CD14-positive monocyte (primary cell): ENCODE results near the gene TBC1D2. TPM values are rescaled to one million over a fixed set of nuclear protein-coding genes. Genes with fewer than 3 reads are reported as not detected.

Source experiments
- DNase-seq, 3 donors: peaks; one replicate each; pipeline ENCODE4 v3.0.0-alpha.2; 2011 to 2022
- H2AFZ ChIP-seq: 2 replicates; pipeline ENCODE4 v1.6.0; 2012; ENCODE audit warnings: mild to moderate bottlenecking, low read depth, low read length, inconsistent platforms; ENCODE audit not compliant: insufficient read depth, poor library complexity, severe bottlenecking
- H3K27ac ChIP-seq, 2 donors: 1 replicate in 1 of 2; 2 replicates in 1 of 2; pipeline ENCODE4 v1.5.1; 2012 to 2013; ENCODE audit warnings: low read length in 2 of 2, control low read depth in 1 of 2, inconsistent platforms in 1 of 2, low read depth in 1 of 2, mild to moderate bottlenecking in 1 of 2
- H3K27me3 ChIP-seq, 2 donors: one replicate each; pipeline versions ENCODE4 v1.6.0 to v1.6.1; 2011 to 2013; ENCODE audit warnings: low read length in 2 of 2; ENCODE audit not compliant: control insufficient read depth in 2 of 2, insufficient read depth in 2 of 2
- H3K36me3 ChIP-seq, 2 donors: replicated peaks in 1 of 2; 1 replicate in 1 of 2; 2 replicates in 1 of 2; pipeline versions ENCODE4 v1.5.1 to v1.6.1; 2012 to 2013; ENCODE audit warnings: low read length in 2 of 2, control low read depth in 1 of 2, inconsistent platforms in 1 of 2, mild to moderate bottlenecking in 1 of 2; ENCODE audit not compliant: insufficient read depth in 2 of 2, control insufficient read depth in 1 of 2
- H3K4me1 ChIP-seq, 2 donors: 1 replicate in 1 of 2; 2 replicates in 1 of 2; pipeline versions ENCODE4 v1.5.1 to v1.6.1; 2012 to 2013; ENCODE audit warnings: low read length in 2 of 2, control low read depth in 1 of 2, inconsistent platforms in 1 of 2, mild to moderate bottlenecking in 1 of 2, moderate library complexity in 1 of 2; ENCODE audit not compliant: insufficient read depth in 2 of 2, control insufficient read depth in 1 of 2
- H3K4me2 ChIP-seq: replicated peaks from 2 replicates; pipeline ENCODE3; 2012; ENCODE audit warnings: low read length, moderate library complexity, mild to moderate bottlenecking; ENCODE audit not compliant: poor library complexity, severe bottlenecking; ENCODE audit errors: extremely low read depth
- H3K4me3 ChIP-seq, 3 experiments: fragments of 200-600 bp in 1 of 3; sonication (generic) in 1 of 3; replicated peaks in 1 of 3; 1 replicate in 2 of 3; 2 replicates in 1 of 3; pipeline ENCODE4 v1.5.1; 2011 to 2013; ENCODE audit warnings: low read length in 3 of 3, mild to moderate bottlenecking in 3 of 3, control low read depth in 2 of 3, low read depth in 2 of 3, inconsistent platforms in 1 of 3, moderate library complexity in 1 of 3
- H3K79me2 ChIP-seq: 2 replicates; pipeline ENCODE4 v1.6.0; 2012; ENCODE audit warnings: mild to moderate bottlenecking, control low read depth, inconsistent platforms, low read length, moderate library complexity; ENCODE audit not compliant: insufficient read depth
- H3K9ac ChIP-seq: 2 replicates; pipeline ENCODE4 v1.6.0; 2017; ENCODE audit warnings: low read length, mild to moderate bottlenecking; ENCODE audit not compliant: insufficient read depth, poor library complexity, severe bottlenecking
- H3K9me3 ChIP-seq, 2 donors: replicated peaks in 1 of 2; 1 replicate in 1 of 2; 2 replicates in 1 of 2; pipeline versions ENCODE4 v1.5.1 to v1.6.1; 2012 to 2013; ENCODE audit warnings: low read length in 2 of 2, control low read depth in 1 of 2; ENCODE audit not compliant: control insufficient read depth in 1 of 2, insufficient read depth in 1 of 2
- H4K20me1 ChIP-seq: 2 replicates; pipeline ENCODE4 v1.6.0; 2012; ENCODE audit warnings: mild to moderate bottlenecking, low read length, control low read depth, moderate library complexity; ENCODE audit not compliant: insufficient read depth
- H3K27ac Mint-ChIP-seq, 7 donors: one replicate each; pipeline ENCODE4 v1.8.0; 2020; ENCODE audit warnings: mild to moderate bottlenecking in 7 of 7, mixed read lengths in 7 of 7, moderate library complexity in 6 of 7, inconsistent platforms in 2 of 7
- H3K27me3 Mint-ChIP-seq, 3 donors: one replicate each; pipeline ENCODE4 v1.8.0; 2021 to 2022; ENCODE audit warnings: low read depth in 3 of 3, mild to moderate bottlenecking in 3 of 3, mixed read lengths in 3 of 3, moderate library complexity in 3 of 3, inconsistent platforms in 1 of 3
- H3K36me3 Mint-ChIP-seq, 2 donors: one replicate each; pipeline ENCODE4 v1.8.0; 2020; ENCODE audit warnings: mixed read lengths in 2 of 2, inconsistent platforms in 1 of 2, mild to moderate bottlenecking in 1 of 2
- H3K4me1 Mint-ChIP-seq: one replicate; pipeline ENCODE4 v1.8.0; 2020; ENCODE audit warnings: mild to moderate bottlenecking, mixed read lengths
- H3K4me3 Mint-ChIP-seq, 2 donors: one replicate each; pipeline ENCODE4 v1.8.0; 2020; ENCODE audit warnings: mild to moderate bottlenecking in 2 of 2, mixed read lengths in 2 of 2, moderate library complexity in 1 of 2
- H3K9me3 Mint-ChIP-seq, 7 donors: one replicate each; pipeline ENCODE4 v1.8.0; 2020 to 2022; ENCODE audit warnings: mixed read lengths in 7 of 7, mild to moderate bottlenecking in 6 of 7, moderate library complexity in 6 of 7, inconsistent platforms in 2 of 7
- WGBS: methylation state at CpG from one replicate; pipeline ENCODE4 v1.1.5; 2013; ENCODE audit warnings: missing lambda C conversion rate; ENCODE audit not compliant: insufficient coverage; 5-methylcytosine and 5-hydroxymethylcytosine counted together
- intact Hi-C, 2 donors: fragments of 100-400 bp; cut with micrococcal nuclease; formaldehyde crosslinking; loops; one replicate each; pipeline versions ENCODE4 v1.15.0 to v1.15.1; 2023
- polyA plus RNA-seq, 3 donors: library from polyadenylated mRNA; depleted of rRNA in 1 of 3; unstranded in 2 of 3; stranded (reverse) in 1 of 3; fragments of 300-500 nt in 2 of 3; fragments of >200 nt in 1 of 3; fragmentation: Illumina TruSeq in 2 of 3; gene quantifications; 1 replicate in 2 of 3; 2 replicates in 1 of 3; pipeline ENCODE4 v1.2.3, GENCODE V29; 2012 to 2021
- TF ChIP-seq, protein P1 (sequence below): fragments of 200-600 bp; IDR thresholded peaks from one replicate; pipeline ENCODE4 v1.8.0; 2022; ENCODE audit warnings: antibody characterized with exemption, mild to moderate bottlenecking

The TBC1D2 gene
- polyA plus RNA-seq, 3 donors, result 23.2 to 55.7 (median 34.4) TPM

DNA sequence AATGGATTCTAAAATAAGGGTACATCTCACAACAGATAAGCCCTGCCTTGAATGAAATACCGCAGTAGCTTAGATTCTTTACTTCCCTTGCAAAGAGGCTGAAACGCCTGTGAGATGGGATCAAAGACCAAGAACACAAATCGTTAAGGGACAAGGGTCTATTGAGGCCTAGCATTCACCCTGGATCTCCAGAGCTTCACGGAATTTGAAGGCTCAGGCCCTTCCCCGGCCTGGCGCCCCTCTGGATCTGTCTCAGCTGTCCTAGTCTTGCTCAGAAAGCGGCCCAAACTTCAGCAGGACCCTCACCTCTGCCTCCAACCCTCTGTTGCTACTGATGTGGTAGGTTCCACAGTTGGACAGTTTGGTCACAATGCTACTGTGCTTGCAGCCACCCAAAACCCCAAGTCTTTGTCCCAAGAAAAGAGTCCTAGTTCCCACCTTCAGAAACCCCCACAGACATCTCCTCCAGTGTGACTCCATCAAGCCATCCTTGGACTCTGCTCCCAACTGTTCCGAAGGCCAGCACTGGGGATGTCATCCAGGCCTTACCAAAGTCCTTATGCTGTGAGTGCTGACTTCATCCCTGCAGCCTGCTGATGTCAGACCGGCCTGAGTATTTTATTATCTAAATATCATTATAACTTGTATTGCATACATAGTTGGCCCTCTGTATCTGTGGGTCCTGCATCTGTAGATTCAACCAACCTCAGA lies 72.4 kb downstream of the TBC1D2 start:
- Mint-ChIP-seq H3K27ac (peak overlapping the region in 2 of 7 donors; percentile 27 to 32), H3K4me3 (no peak overlapping the region), H3K36me3 (peaks cover 4 to 21% of the 10 kb centered on the region in 2 donors), H3K27me3 (peaks cover 0 to 3% (median 1%) of the 10 kb centered on the region in 3 donors), H3K4me1 (peaks cover 61% of the 10 kb centered on the region), H3K9me3 (peaks cover 0 to 2% (median 0%) of the 10 kb centered on the region in 7 donors)
- DNase-seq, result no peak
- H3K9me3 ChIP-seq, result no peaks in the 10 kb centered on the region
- H3K79me2 ChIP-seq, result peaks cover 37% of the 10 kb centered on the region
- TF ChIP-seq, protein P1, sequence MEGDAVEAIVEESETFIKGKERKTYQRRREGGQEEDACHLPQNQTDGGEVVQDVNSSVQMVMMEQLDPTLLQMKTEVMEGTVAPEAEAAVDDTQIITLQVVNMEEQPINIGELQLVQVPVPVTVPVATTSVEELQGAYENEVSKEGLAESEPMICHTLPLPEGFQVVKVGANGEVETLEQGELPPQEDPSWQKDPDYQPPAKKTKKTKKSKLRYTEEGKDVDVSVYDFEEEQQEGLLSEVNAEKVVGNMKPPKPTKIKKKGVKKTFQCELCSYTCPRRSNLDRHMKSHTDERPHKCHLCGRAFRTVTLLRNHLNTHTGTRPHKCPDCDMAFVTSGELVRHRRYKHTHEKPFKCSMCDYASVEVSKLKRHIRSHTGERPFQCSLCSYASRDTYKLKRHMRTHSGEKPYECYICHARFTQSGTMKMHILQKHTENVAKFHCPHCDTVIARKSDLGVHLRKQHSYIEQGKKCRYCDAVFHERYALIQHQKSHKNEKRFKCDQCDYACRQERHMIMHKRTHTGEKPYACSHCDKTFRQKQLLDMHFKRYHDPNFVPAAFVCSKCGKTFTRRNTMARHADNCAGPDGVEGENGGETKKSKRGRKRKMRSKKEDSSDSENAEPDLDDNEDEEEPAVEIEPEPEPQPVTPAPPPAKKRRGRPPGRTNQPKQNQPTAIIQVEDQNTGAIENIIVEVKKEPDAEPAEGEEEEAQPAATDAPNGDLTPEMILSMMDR, result no peak
- H3K27me3 ChIP-seq, result no peaks in the 10 kb centered on the region
- 90% methylated on average over 5 of the region's 9 CpGs for WGBS
- no peaks in the 10 kb centered on the region for H3K36me3 ChIP-seq
- intact Hi-C loops, result no loop called here
- no peak overlapping the region for H2AFZ ChIP-seq
- H4K20me1 ChIP-seq, result no peaks in the 10 kb centered on the region
- no peak overlapping the region for H3K4me3 ChIP-seq
- H3K4me1 ChIP-seq, result peaks cover 24 to 31% of the 10 kb centered on the region in 2 donors
- no peak overlapping the region for H3K27ac ChIP-seq
- no peak overlapping the region for H3K4me2 ChIP-seq
- no peak overlapping the region for H3K9ac ChIP-seq

DNA sequence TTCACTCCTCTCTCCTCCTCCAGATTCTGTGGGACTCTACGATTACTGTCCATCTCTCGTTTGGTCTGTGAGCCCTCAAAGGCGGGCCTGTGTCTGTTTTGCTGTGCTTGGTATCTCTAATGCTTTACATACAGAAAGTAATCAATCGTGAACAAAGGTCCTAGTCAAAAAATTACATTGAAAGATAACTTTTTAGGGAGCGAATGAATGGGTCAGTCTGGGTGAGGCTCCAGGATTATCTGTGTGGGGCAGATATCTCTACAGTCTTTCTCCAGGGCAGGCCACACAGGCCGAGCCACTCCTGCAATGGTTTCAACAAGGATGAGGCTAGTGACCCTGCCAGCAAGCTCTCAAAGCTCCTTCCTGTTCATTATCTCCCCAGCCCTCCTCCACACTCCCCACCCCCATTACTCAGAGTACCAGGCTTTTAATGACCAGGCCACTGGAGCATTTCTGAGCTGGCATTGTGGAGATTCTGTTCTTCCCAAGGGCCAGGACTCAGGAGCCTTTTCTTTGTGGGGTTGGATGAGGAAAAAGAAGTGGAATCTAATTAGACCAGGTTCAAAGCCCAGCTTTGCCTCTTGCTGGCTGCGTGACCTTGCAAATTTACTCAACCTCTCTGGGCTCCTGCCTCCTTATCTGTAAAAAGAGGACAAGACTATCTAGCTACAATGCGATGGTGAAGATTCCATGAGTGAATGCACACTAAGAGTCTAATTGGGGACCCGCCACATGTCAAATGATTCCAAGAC lies 73.2 kb downstream of the TBC1D2 start:
- H3K9me3 Mint-ChIP-seq, result peaks cover 0 to 2% (median 0%) of the 10 kb centered on the region in 7 donors
- H3K9me3 ChIP-seq, result no peaks in the 10 kb centered on the region
- H3K79me2 ChIP-seq, result peaks cover 37% of the 10 kb centered on the region
- no peak overlapping the region for H3K4me3 Mint-ChIP-seq
- peaks cover 55% of the 10 kb centered on the region for H3K4me1 Mint-ChIP-seq
- TF ChIP-seq, protein P1, result no peak
- no peaks in the 10 kb centered on the region for H3K36me3 ChIP-seq
- intact Hi-C loops, result no loop called here
- H4K20me1 ChIP-seq, result no peaks in the 10 kb centered on the region
- no peak overlapping the region for H3K4me3 ChIP-seq
- H3K27me3 ChIP-seq, result no peaks in the 10 kb centered on the region
- peaks cover 4 to 21% of the 10 kb centered on the region in 2 donors for H3K36me3 Mint-ChIP-seq
- H3K4me2 ChIP-seq, result no peak overlapping the region
- H3K9ac ChIP-seq, result no peak overlapping the region
- no peak overlapping the region for H2AFZ ChIP-seq
- H3K27ac Mint-ChIP-seq, result no peak overlapping the region
- DNase-seq, result no peak
- H3K27me3 Mint-ChIP-seq, result peaks cover 0 to 3% (median 1%) of the 10 kb centered on the region in 3 donors
- 92% methylated on average over 5 of the region's 9 CpGs for WGBS
- peaks cover 24 to 31% of the 10 kb centered on the region in 2 donors for H3K4me1 ChIP-seq
- no peak overlapping the region for H3K27ac ChIP-seq
